PFSK-1 (cell line): ENCODE data around the gene E2F7. TPM values are rescaled to one million over a fixed set of nuclear protein-coding genes. Genes with fewer than 3 reads are reported as not detected.

Source experiments
- FOXP2 ChIP-seq: optimal IDR thresholded peaks from 2 replicates; pipeline ENCODE3; 2011; ENCODE audit warnings: borderline replicate concordance, control low read depth, inconsistent platforms; ENCODE audit not compliant: insufficient read depth; ENCODE audit errors: extremely low read length, extremely low read depth
- POLR2AphosphoS5 ChIP-seq: IDR thresholded peaks from 2 replicates; pipeline ENCODE4 v1.6.1; 2012; ENCODE audit warnings: low read depth, mild to moderate bottlenecking, control low read depth, low read length, moderate library complexity
- REST ChIP-seq, 2 experiments: IDR thresholded peaks; 2 replicates each; pipeline versions ENCODE4 v1.6.1 to v1.8.0; 2011 to 2012; ENCODE audit warnings: low read depth in 2 of 2, low read length in 2 of 2, control low read depth in 1 of 2, inconsistent platforms in 1 of 2, mild to moderate bottlenecking in 1 of 2, moderate library complexity in 1 of 2; ENCODE audit not compliant: insufficient read depth in 1 of 2
- SIN3A ChIP-seq: IDR thresholded peaks from 2 replicates; pipeline ENCODE4 v1.6.1; 2012; ENCODE audit warnings: mild to moderate bottlenecking, low read length, moderate library complexity, borderline replicate concordance; ENCODE audit not compliant: insufficient read depth
- TAF1 ChIP-seq: IDR thresholded peaks from 2 replicates; pipeline ENCODE4 v1.6.1; 2012; ENCODE audit warnings: low read length, control low read depth, borderline replicate concordance; ENCODE audit not compliant: insufficient read depth
- polyA plus RNA-seq: library from polyadenylated mRNA; unstranded; fragments of >200 nt; gene quantifications from one replicate; pipeline ENCODE4 v1.2.1, GENCODE V29; 2012; ENCODE audit warnings: low read depth, missing spikeins; ENCODE audit not compliant: insufficient read length

Gene E2F7, protein sequence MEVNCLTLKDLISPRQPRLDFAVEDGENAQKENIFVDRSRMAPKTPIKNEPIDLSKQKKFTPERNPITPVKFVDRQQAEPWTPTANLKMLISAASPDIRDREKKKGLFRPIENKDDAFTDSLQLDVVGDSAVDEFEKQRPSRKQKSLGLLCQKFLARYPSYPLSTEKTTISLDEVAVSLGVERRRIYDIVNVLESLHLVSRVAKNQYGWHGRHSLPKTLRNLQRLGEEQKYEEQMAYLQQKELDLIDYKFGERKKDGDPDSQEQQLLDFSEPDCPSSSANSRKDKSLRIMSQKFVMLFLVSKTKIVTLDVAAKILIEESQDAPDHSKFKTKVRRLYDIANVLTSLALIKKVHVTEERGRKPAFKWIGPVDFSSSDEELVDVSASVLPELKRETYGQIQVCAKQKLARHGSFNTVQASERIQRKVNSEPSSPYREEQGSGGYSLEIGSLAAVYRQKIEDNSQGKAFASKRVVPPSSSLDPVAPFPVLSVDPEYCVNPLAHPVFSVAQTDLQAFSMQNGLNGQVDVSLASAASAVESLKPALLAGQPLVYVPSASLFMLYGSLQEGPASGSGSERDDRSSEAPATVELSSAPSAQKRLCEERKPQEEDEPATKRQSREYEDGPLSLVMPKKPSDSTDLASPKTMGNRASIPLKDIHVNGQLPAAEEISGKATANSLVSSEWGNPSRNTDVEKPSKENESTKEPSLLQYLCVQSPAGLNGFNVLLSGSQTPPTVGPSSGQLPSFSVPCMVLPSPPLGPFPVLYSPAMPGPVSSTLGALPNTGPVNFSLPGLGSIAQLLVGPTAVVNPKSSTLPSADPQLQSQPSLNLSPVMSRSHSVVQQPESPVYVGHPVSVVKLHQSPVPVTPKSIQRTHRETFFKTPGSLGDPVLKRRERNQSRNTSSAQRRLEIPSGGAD
- polyA plus RNA-seq = 0.61 TPM

DNA sequence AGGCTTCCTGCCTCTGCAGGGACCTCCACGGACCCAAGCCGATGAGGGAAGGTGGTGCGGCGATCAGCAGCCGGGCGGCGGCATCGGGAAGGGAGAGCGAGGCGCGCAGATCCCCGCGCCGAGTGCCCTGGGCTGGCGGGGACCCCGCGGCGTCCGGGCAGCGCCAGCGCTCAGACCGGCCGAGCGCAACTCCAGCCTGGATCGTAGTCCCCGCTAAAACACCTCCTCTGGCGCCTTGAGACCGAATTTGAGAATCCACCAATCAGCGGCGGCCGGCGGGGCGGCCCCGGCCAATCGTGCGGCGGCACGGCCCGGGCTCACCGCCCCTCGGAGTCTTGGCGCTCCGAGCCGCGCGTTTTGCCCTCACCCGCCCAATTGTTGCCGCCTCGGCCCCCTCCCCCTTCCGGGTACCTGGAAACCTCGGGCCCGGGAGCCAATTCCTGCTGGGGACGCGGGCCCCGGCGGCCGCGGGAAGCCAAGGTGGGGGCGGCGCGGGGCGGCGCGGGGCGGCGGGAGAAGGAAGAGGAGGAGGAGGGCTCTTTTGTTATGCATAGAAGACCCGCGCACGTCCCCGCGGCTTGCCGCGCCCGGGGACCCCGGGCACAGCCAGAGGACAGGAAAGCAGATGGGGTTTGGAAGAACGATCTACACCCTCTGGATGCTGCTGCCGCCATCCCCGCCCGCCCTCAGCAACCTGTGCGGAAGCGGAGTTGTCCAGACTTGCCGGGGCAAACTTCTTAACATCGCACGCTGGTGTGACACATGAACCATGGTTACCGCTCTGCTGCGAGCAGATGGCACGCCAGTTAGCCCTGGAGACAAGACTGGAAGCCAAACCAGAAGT, at the start of gene E2F7:
TSS of gene E2F7 (minus strand) at position 209 of the 844 bp plus-strand sequence. CDS start 934 bp downstream, outside the sequence.
- TF ChIP-seq POLR2AphosphoS5 = peak; percentile 55; the same call in 1 of the 2 replicates
- TF ChIP-seq REST (IDR thresholded peaks at IDR 0.05; ENCODE audit: insufficient read depth in 1 of 2, low read depth in 2 of 2, low read length in 2 of 2) = no peak

DNA sequence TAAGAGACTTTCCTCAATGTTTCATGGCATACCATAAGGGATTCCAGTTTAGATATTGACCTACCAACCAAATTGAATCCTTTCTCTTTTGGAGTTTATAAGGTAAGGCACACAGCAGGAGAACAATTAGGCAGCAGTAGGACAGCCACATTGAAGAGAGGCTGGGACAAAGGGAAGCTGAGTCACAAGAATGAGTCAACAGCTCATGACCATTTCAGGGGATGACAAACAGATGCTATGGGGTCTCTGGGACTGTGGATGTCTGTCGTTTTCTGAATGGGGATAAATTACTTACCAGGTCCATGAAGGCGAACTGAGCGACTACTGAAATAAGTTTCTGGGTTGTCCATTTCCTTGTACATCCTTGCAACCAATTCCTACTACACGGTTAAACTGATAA, 48.6 kb upstream of the E2F7 start:
- TF ChIP-seq SIN3A (no peak), TAF1 (no peak), POLR2AphosphoS5 (no peak), REST (IDR thresholded peaks at IDR 0.05; ENCODE audit: insufficient read depth in 1 of 2, low read depth in 2 of 2, low read length in 2 of 2) (no peak), FOXP2 (no peak)

DNA sequence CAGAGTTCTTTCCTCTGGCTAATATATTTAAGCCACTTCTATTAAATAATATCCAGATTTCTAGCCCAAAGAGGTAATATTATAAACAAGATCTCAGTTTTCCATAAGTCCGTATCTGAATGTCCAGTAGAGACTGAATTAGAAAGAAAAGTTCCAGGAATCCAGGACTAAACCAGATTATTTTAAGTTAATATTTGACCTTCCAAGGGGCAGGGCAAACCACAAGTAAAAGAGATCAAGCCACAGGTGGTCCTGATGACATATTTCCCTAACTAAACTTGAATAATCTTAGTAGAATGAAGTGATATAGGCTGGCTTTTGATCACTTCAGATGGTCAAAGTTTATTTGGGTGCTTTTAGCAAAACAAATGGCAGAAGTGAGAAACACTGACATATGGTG, 43.3 kb upstream of the E2F7 start:
- no peak for TF ChIP-seq TAF1
- no peak for TF ChIP-seq REST (IDR thresholded peaks at IDR 0.05; ENCODE audit: insufficient read depth in 1 of 2, low read depth in 2 of 2, low read length in 2 of 2)
- no peak for TF ChIP-seq SIN3A
- no peak for TF ChIP-seq FOXP2
- TF ChIP-seq POLR2AphosphoS5 = no peak

DNA sequence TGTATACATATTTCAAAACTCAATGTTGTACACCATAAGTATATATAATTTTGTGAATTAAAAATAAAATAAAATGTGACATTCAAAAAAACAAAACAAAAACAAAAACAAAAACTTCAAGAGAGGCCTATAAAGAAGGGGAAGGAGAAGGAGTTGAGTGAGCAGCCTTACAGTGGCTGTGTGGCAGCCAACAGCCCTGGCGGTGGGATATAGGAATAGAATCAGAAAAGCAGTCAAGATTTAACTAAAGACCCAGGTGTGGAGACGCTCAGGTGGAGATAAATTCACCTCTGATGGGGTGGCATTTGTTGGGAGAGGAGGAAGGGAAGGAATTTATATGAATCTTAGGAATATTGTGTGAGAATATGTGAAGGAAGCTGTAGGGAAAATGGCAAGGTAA, 41.8 kb upstream of the E2F7 start:
- TF ChIP-seq FOXP2 (no peak), SIN3A (no peak), POLR2AphosphoS5 (no peak), TAF1 (no peak), REST (IDR thresholded peaks at IDR 0.05; ENCODE audit: insufficient read depth in 1 of 2, low read depth in 2 of 2, low read length in 2 of 2) (no peak)
